CD4-positive, alpha-beta T cell treated with Interferon alpha-2 for 1 hour (primary cell): ENCODE results near the gene PLCXD3.

Experiments
- DNase-seq, 2 donors: peaks; one replicate each; pipeline ENCODE4 v3.0.0-alpha.2; 2020 to 2022

Gene PLCXD3

GRCh38 chr5:41412496-41412895, 97.9 kb downstream of the PLCXD3 start:
- DNase-seq, result no peak

- no peak for DNase-seq
Observed at GRCh38 chr5:41410737-41411136, 99.7 kb downstream of the PLCXD3 start.

GRCh38 chr5:41410307-41410706, 100.1 kb downstream of the PLCXD3 start:
- DNase-seq, result no peak

DNA sequence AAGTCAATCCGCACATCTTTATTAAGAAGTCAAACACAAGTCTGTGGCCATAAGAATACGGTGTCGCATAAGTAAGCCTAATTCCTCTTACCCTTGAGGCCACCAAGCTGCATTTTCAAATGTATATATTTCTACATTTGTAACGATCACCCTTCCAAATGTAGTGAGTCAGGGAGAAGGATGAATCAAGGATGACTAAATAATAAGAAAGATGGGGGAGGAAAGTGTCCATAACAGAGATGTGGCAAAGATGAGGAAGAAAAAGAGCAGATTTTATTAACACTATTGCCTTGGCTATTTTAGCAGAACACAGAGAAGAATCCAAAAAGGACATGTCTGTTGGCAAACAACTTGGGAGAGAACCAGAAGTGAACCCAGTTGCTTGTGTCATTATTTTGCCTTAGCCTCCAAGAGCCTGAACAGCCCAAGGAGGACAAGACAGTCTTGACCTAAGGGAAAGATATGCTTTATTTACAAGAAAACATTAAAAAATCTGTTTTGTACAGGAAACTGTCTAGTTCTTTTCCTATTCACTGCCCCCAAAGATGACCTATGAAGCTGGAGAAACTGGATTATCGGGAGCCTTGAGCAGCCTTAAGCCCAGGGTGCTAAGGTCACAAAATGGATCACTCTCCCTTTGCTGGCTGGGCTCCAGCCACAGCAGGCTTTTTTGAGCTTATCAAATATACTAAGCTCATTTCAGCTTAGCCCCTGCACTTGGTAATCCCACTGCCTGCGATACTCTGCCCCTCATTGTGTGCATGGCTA, 101.5 kb downstream of the PLCXD3 start:
- DNase-seq, result no peak

GRCh38 chr5:41406936-41407335, 103.5 kb downstream of the PLCXD3 start:
- DNase-seq, result no peak

DNA sequence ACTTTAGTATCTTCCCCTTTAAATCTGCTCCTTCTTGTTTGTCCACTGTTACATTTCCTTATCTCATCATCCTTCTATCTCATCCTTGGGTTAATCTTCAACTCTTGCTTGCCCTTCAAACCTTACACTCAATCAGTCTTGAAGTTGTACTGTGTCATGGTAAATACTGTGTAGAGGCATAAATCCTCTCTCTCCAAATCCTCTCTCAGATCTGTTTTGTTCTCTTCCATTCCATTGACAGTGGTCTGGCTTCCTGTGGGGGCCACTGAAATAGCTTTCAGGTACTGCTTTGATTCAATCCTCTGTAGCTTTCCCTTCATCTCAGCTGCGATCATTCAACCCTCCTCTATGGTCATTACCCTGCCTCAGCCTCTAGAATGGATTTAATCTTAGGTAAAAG, 104.0 kb downstream of the PLCXD3 start:
- no peak for DNase-seq

DNA sequence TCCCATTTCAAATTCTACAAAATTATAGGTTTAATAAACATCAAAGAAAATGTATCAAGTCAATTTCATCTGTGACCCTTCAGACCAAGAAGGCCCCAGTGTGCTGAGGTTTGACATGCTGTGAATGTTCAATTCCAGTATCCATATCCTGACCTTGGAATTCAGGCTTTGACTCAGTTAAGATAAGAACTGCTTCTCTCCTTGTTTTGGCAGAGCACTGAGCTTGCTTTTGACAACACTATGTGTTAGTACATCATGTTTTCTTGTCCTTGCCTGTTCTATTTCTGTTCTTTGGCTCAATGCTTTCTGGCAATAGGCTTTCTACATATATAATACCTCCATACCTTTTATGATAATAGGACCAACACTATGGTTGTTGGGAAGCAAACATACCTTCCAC, 105.6 kb downstream of the PLCXD3 start:
- DNase-seq, result no peak

DNA sequence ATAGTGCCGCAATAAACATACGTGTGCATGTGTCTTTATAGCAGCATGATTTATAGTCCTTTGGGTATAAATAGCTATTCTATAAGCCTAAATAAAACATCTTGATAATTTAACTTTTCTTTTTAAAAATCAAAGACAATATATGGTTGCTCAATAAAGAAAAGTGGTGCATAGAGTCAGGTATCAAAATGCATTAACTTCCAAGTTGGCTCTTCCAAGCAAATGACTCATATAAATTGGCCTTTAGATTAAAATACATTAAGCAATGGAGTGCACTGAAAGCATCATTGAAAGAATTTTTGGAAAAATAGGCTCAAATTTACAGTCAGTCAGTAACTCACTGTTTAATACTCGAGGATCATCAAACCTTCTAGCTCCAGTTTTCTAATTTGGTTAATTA, 106.6 kb downstream of the PLCXD3 start:
- no peak for DNase-seq

DNA sequence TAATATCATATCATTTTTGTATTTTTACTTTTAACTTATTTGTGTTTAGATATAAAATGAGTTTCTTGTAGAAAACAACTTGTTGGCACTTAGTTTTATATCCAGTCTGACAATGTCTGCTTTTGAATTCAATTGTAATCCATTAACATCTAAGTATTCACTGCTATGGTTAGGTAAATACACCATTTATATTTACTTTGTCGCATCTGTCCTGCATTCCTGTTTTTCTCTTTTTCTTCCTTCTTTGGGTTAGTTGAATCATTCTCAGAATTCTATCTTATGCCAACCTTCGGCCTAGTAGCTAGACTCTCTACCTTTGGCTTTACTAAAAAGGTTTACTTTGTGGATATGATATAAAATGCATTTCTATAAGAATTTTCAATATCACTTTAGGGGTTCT, 107.6 kb downstream of the PLCXD3 start:
- no peak for DNase-seq

- DNase-seq, result no peak
Observed at GRCh38 chr5:41399839-41400238, 110.6 kb downstream of the PLCXD3 start.

DNA sequence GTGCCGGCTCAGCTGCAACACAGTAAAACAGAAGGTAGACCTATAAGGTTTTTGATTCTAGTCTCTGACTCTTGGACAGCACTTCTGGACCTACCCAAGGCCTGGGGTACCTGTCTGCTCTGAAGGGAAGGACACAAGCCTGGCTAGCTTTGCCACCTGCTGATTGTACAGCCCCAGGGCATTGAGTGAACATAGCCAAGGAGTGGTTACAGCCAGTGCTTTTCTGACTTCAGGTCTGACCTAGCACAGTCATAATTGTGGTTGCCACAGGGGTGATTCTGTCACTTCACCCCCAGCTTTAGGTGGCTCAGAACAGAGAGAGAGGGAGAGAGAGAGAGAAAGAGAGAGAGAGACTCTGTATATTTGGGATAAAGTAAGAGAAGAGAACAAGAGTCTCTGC, 118.4 kb downstream of the PLCXD3 start:
- DNase-seq, result no peak

- no peak for DNase-seq
Observed at GRCh38 chr5:41374631-41375030, 135.8 kb downstream of the PLCXD3 start.

GRCh38 chr5:41373230-41373629, 137.2 kb downstream of the PLCXD3 start:
- no peak for DNase-seq

DNA sequence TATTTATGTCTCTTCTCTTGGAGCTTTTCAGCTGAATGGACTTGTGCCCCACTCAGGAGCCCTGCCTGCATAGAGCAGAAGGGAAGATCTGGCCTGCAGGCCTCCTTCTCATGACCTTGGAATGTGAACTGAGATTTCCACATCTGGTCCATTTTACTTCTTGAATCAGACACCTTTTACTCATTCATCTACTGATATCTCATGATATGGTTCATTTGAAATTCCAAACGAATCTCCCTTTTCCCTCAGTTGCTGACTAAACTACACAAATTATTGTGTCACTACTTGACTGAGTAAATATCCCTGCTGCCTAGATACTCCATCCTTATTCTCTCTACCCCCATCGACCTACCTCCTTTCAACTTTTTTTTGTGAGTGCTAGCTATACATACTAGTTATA, 138.7 kb downstream of the PLCXD3 start:
- DNase-seq, result no peak

DNA sequence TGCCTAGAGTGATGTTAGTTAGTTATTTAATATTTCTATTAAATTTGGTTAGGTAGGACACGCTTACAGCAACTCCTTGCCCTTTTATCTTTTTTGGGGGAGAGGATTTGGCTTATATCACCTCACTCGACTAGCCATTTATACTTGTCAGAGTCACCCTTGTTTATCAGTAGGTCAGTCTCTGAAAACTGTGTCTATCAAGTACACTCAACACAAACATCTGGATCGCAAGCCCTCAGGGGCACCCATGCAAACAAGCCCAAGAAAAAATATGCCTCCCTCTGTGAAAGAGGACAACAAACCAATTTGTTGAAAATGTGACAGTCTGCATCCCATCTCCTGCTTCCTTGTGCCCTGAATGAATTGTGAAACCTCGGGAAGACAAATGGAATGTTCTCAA, 139.9 kb downstream of the PLCXD3 start:
- no peak for DNase-seq

GRCh38 chr5:41369799-41370198, 140.6 kb downstream of the PLCXD3 start:
- DNase-seq, result no peak

GRCh38 chr5:41368158-41368557, 142.2 kb downstream of the PLCXD3 start:
- no peak for DNase-seq

GRCh38 chr5:41365369-41365768, 145.0 kb downstream of the PLCXD3 start:
- no peak for DNase-seq

GRCh38 chr5:41364346-41364745, 146.1 kb downstream of the PLCXD3 start:
- DNase-seq, result no peak

DNA sequence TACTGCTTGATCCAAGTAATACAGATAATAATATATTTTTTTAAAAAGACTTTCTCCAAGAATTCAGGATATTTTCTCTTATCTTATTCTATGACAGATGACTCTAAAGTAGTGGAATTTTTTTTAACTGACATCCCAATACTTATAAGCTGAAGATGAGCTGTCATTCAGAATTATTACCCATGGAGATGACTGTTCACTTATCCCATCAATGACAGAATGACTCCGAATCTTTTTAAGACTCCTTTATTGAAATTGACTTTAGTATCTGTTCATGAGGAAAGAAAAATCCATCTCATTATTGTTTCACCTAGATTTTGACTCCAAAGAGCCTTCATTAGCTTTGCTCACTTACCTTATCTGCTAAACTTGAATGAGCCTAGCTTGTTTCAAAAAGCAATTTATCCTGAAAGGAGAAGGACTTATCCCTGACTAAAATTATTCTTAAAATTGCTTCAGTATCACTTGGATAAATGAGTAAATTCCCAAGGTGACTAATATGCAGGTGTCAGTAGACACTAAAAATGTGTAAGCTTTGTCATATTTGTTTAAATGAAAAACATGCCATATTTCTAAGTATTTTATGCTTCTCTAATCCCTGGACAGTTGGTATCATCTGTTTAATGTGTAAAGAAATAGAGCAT, 146.9 kb downstream of the PLCXD3 start:
- no peak for DNase-seq

- no peak for DNase-seq
Observed at GRCh38 chr5:41356786-41357185, 153.6 kb downstream of the PLCXD3 start.

- DNase-seq, result no peak
Observed at GRCh38 chr5:41349846-41350245, 160.6 kb downstream of the PLCXD3 start.

DNA sequence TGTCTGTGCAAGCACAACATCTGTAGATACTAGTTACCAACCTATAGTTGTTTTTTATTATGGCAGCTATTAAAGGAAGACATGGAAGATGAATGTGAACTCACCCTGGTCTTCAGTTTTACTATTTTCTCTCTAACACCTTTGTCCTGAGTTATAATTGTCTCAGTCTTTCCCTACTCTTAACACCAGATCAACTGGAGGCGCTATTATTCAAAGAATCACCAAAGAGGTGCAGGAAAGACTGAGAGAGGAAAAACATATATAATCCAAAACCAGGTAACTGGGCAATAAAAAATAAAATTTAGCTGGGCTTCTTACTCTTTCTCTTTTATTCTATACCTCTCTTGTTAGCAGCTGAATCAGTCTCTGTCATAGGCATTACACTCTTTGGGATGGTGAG, 162.8 kb downstream of the PLCXD3 start:
- DNase-seq, result no peak

GRCh38 chr5:41346609-41347008, 163.8 kb downstream of the PLCXD3 start:
- no peak for DNase-seq

GRCh38 chr5:41345295-41345694, 165.1 kb downstream of the PLCXD3 start:
- no peak for DNase-seq
